ENCODE measurements around the gene TMLHE.
"Not testable (repeated sequence)": the region's sequence is repeated elsewhere in the genome, so short reads cannot be mapped to it uniquely, and the experiment has no call there.

GRCh38 chrX:155527023-155527422 is 85.7 kb downstream of the TMLHE start:
- TF ChIP-seq EZH2 (IDR thresholded peaks at IDR 0.05; ENCODE audit: low read length, unreplicated experiment); CTCF (conservative IDR thresholded peaks at IDR 0.05; ENCODE audit: low read depth, low read length): not testable (repeated sequence)

All from PC-3 (cell line).